Activated naive CD8-positive, alpha-beta T cell treated with anti-CD3 and anti-CD28 coated beads for 36 hours (primary cell): ENCODE data around the gene TMEM233. TPM values are rescaled to one million over a fixed set of nuclear protein-coding genes. Genes with fewer than 3 reads are reported as not detected.
"Not testable (repeated sequence)": the region's sequence is repeated elsewhere in the genome, so short reads cannot be mapped to it uniquely, and the experiment has no call there.

Source experiments
- DNase-seq: peaks from one replicate; pipeline ENCODE4 v3.0.0; 2021
- H3K27ac Mint-ChIP-seq: one replicate; pipeline ENCODE4 v1.8.0; 2022; ENCODE audit warnings: mild to moderate bottlenecking, moderate library complexity, mixed read lengths
- H3K27me3 Mint-ChIP-seq: one replicate; pipeline ENCODE4 v1.8.0; 2022; ENCODE audit warnings: mild to moderate bottlenecking, mixed read lengths
- H3K36me3 Mint-ChIP-seq: one replicate; pipeline ENCODE4 v1.8.0; 2021; ENCODE audit warnings: mild to moderate bottlenecking, mixed read lengths
- H3K4me1 Mint-ChIP-seq: one replicate; pipeline ENCODE4 v1.8.0; 2021; ENCODE audit warnings: mixed read lengths
- H3K4me3 Mint-ChIP-seq: one replicate; pipeline ENCODE4 v1.8.0; 2022; ENCODE audit warnings: mild to moderate bottlenecking, moderate library complexity, mixed read lengths
- H3K9me3 Mint-ChIP-seq: one replicate; pipeline ENCODE4 v1.8.0; 2022; ENCODE audit warnings: mixed read lengths
- total RNA-seq, 2 experiments: library from RNA; stranded (reverse); gene quantifications; one replicate each; pipeline ENCODE4 v1.2.3, GENCODE V29; 2021

The TMEM233 gene
- total RNA-seq, 2 experiments from 2014 or later = not detected

GRCh38 chr12:119627019-119627643, 33.6 kb downstream of the TMEM233 start:
- no peak overlapping the region for H3K27ac Mint-ChIP-seq
- H3K4me1 Mint-ChIP-seq = no peaks in the 10 kb centered on the region
- H3K9me3 Mint-ChIP-seq = no peaks in the 10 kb centered on the region
- peaks cover 32% of the 10 kb centered on the region for H3K27me3 Mint-ChIP-seq
- no peak overlapping the region for H3K4me3 Mint-ChIP-seq
- H3K36me3 Mint-ChIP-seq = no peaks in the 10 kb centered on the region
- DNase-seq = no peak

GRCh38 chr12:119627686-119628085, 34.1 kb downstream of the TMEM233 start:
- DNase-seq = no peak
- Mint-ChIP-seq H3K4me1 (no peaks in the 10 kb centered on the region), H3K4me3 (no peak overlapping the region), H3K36me3 (no peaks in the 10 kb centered on the region), H3K27ac (no peak overlapping the region), H3K27me3 (peaks cover 30% of the 10 kb centered on the region), H3K9me3 (no peaks in the 10 kb centered on the region)

- H3K9me3 Mint-ChIP-seq = no peaks in the 10 kb centered on the region
- DNase-seq = no peak
- H3K4me1 Mint-ChIP-seq = no peaks in the 10 kb centered on the region
- H3K27ac Mint-ChIP-seq = no peak overlapping the region
- H3K36me3 Mint-ChIP-seq = no peaks in the 10 kb centered on the region
- peaks cover 25% of the 10 kb centered on the region for H3K27me3 Mint-ChIP-seq
- no peak overlapping the region for H3K4me3 Mint-ChIP-seq
Measured at GRCh38 chr12:119630223-119630780, 36.7 kb downstream of the TMEM233 start.

GRCh38 chr12:119630962-119631550, 37.5 kb downstream of the TMEM233 start:
- H3K36me3 Mint-ChIP-seq = no peaks in the 10 kb centered on the region
- no peak overlapping the region for H3K27ac Mint-ChIP-seq
- no peak overlapping the region for H3K4me3 Mint-ChIP-seq

GRCh38 chr12:119631930-119632678, 38.5 kb downstream of the TMEM233 start:
- Mint-ChIP-seq H3K9me3 (no peaks in the 10 kb centered on the region), H3K27me3 (peaks cover 29% of the 10 kb centered on the region), H3K36me3 (no peaks in the 10 kb centered on the region), H3K27ac (no peak overlapping the region), H3K4me3 (no peak overlapping the region), H3K4me1 (no peaks in the 10 kb centered on the region)
- no peak for DNase-seq

More at GRCh38 chr12:119630962-119631550, 37.5 kb downstream of the TMEM233 start:
- no peak for DNase-seq
- Mint-ChIP-seq H3K9me3 (no peaks in the 10 kb centered on the region), H3K4me1 (no peaks in the 10 kb centered on the region), H3K27me3 (peaks cover 29% of the 10 kb centered on the region)

- H3K4me1 Mint-ChIP-seq = no peaks in the 10 kb centered on the region
- DNase-seq = no peak
- H3K36me3 Mint-ChIP-seq = no peaks in the 10 kb centered on the region
- peaks cover 30% of the 10 kb centered on the region for H3K27me3 Mint-ChIP-seq
- no peaks in the 10 kb centered on the region for H3K9me3 Mint-ChIP-seq
- H3K27ac Mint-ChIP-seq = no peak overlapping the region
- H3K4me3 Mint-ChIP-seq = no peak overlapping the region
Measured at GRCh38 chr12:119634743-119635142, 41.2 kb downstream of the TMEM233 start.

- Mint-ChIP-seq H3K4me3 (no peak overlapping the region), H3K27me3 (peaks cover 29% of the 10 kb centered on the region), H3K9me3 (no peaks in the 10 kb centered on the region), H3K27ac (no peak overlapping the region), H3K36me3 (no peaks in the 10 kb centered on the region), H3K4me1 (no peaks in the 10 kb centered on the region)
- DNase-seq = no peak
Measured at GRCh38 chr12:119642986-119643385, 49.4 kb downstream of the TMEM233 start.

- Mint-ChIP-seq H3K4me1 (no peaks in the 10 kb centered on the region), H3K27me3 (peaks cover 29% of the 10 kb centered on the region), H3K27ac (no peak overlapping the region), H3K36me3 (no peaks in the 10 kb centered on the region), H3K4me3 (no peak overlapping the region), H3K9me3 (no peaks in the 10 kb centered on the region)
- DNase-seq = no peak
Measured at GRCh38 chr12:119644930-119645329, 51.4 kb downstream of the TMEM233 start.

- H3K36me3 Mint-ChIP-seq = no peaks in the 10 kb centered on the region
- H3K4me3 Mint-ChIP-seq = no peak overlapping the region
- H3K9me3 Mint-ChIP-seq = no peaks in the 10 kb centered on the region
- H3K27me3 Mint-ChIP-seq = peaks cover 23% of the 10 kb centered on the region
- no peaks in the 10 kb centered on the region for H3K4me1 Mint-ChIP-seq
- H3K27ac Mint-ChIP-seq = no peak overlapping the region
- DNase-seq = no peak
Measured at GRCh38 chr12:119645535-119646059, 52.0 kb downstream of the TMEM233 start.

GRCh38 chr12:119649202-119649808, 55.7 kb downstream of the TMEM233 start:
- Mint-ChIP-seq H3K4me3 (no peak overlapping the region), H3K9me3 (peaks cover 11% of the 10 kb centered on the region), H3K4me1 (no peaks in the 10 kb centered on the region), H3K27me3 (peaks cover 6% of the 10 kb centered on the region), H3K36me3 (no peaks in the 10 kb centered on the region), H3K27ac (no peak overlapping the region)
- DNase-seq = no peak

- H3K4me1 Mint-ChIP-seq = no peaks in the 10 kb centered on the region
- H3K9me3 Mint-ChIP-seq = peaks cover 11% of the 10 kb centered on the region
- H3K36me3 Mint-ChIP-seq = no peaks in the 10 kb centered on the region
- no peak overlapping the region for H3K27ac Mint-ChIP-seq
- no peak overlapping the region for H3K4me3 Mint-ChIP-seq
- DNase-seq = no peak
- H3K27me3 Mint-ChIP-seq = peaks cover 3% of the 10 kb centered on the region
Measured at GRCh38 chr12:119652665-119653064, 59.1 kb downstream of the TMEM233 start.

GRCh38 chr12:119657001-119657400, 63.4 kb downstream of the TMEM233 start:
- not testable (repeated sequence) for H3K27me3 Mint-ChIP-seq, DNase-seq, H3K4me1 Mint-ChIP-seq, H3K4me3 Mint-ChIP-seq, H3K36me3 Mint-ChIP-seq, H3K27ac Mint-ChIP-seq
- peaks cover 11% of the 10 kb centered on the region for H3K9me3 Mint-ChIP-seq

- not testable (repeated sequence) for H3K27me3 Mint-ChIP-seq
Measured at GRCh38 chr12:119658166-119658565, 64.6 kb downstream of the TMEM233 start.

GRCh38 chr12:119659289-119659897, 65.8 kb downstream of the TMEM233 start:
- no peak overlapping the region for H3K27ac Mint-ChIP-seq
- no peaks in the 10 kb centered on the region for H3K4me1 Mint-ChIP-seq
- DNase-seq = no peak
- no peaks in the 10 kb centered on the region for H3K36me3 Mint-ChIP-seq
- H3K27me3 Mint-ChIP-seq = no peaks in the 10 kb centered on the region
- H3K4me3 Mint-ChIP-seq = no peak overlapping the region
- H3K9me3 Mint-ChIP-seq = no peaks in the 10 kb centered on the region

More at GRCh38 chr12:119658166-119658565, 64.6 kb downstream of the TMEM233 start:
- H3K27ac Mint-ChIP-seq, H3K36me3 Mint-ChIP-seq, DNase-seq, H3K9me3 Mint-ChIP-seq, H3K4me3 Mint-ChIP-seq, H3K4me1 Mint-ChIP-seq: not testable (repeated sequence)
